Ovary (tissue), 9 donors: ENCODE data around the gene IRF2BPL. TPM values are rescaled to one million over a fixed set of nuclear protein-coding genes. Genes with fewer than 3 reads are reported as not detected.

Experiments
- DNase-seq, 5 donors: peaks; one replicate each; pipeline ENCODE4 v3.0.0-alpha.2; 2019 to 2020
- H3K27ac ChIP-seq, 2 donors: fragments of 200-600 bp; one replicate each; pipeline versions ENCODE4 v1.5.1 to v1.8.0; 2019 to 2022
- H3K27me3 ChIP-seq: fragments of 200-600 bp; one replicate; pipeline ENCODE4 v1.8.0; 2022
- H3K36me3 ChIP-seq: fragments of 200-600 bp; sonication (generic); one replicate; pipeline ENCODE4 v1.5.1; 2019
- H3K4me1 ChIP-seq: one replicate; pipeline ENCODE4 v1.8.1; 2013; ENCODE audit warnings: mild to moderate bottlenecking, moderate library complexity; ENCODE audit not compliant: insufficient read depth
- H3K4me3 ChIP-seq: fragments of 200-600 bp; sonication (generic); one replicate; pipeline ENCODE4 v1.5.1; 2017
- H3K9me3 ChIP-seq, 2 donors: fragments of 200-600 bp in 1 of 2; sonication (generic) in 1 of 2; one replicate each; pipeline versions ENCODE4 v1.5.1 to v1.8.1; 2013 to 2019; ENCODE audit warnings: mild to moderate bottlenecking in 1 of 2, moderate library complexity in 1 of 2
- EP300 ChIP-seq: sonication (generic); formaldehyde crosslinking; IDR thresholded peaks from one replicate; pipeline ENCODE4 v1.6.1; 2017; ENCODE audit warnings: antibody characterized with exemption
- POLR2A ChIP-seq: fragments of 450-650 bp; IDR thresholded peaks from one replicate; pipeline ENCODE4 v1.6.1; 2017; ENCODE audit warnings: antibody characterized with exemption, mild to moderate bottlenecking, moderate library complexity
- WGBS, 3 donors: extraction: QIAGEN DNeasy Blood & Tissue Kit in 1 of 3; methylation state at CpG; one replicate each; pipeline versions ENCODE4 v1.1.5 to v1.1.7; 2013 to 2017; 5-methylcytosine and 5-hydroxymethylcytosine counted together
- intact Hi-C, 4 donors: fragments of 100-400 bp; cut with DNase I; formaldehyde crosslinking; loops; one replicate each; pipeline versions ENCODE4 v1.11.0 to v1.15.1; 2022 to 2023
- polyA plus RNA-seq, 2 donors: library from polyadenylated mRNA; stranded (reverse); fragments of 200-250 nt in 1 of 2; fragments of 350-450 nt in 1 of 2; fragmentation: Illumina TruSeq in 1 of 2; extraction: RNeasy Lipid Tissue Mini Kit (QIAGEN cat#74804) in 1 of 2; gene quantifications; one replicate each; pipeline ENCODE4 v1.2.3, GENCODE V29; 2013 to 2014
- total RNA-seq, 7 donors: library from RNA; depleted of rRNA in 2 of 7; stranded (reverse); fragments of >200 nt in 2 of 7; fragmentation: NEBNext Ultra II Directional in 3 of 7; extraction: Animal tissue kit (Norgen Biotek cat#: 25700) in 3 of 7; gene quantifications; one replicate each; pipeline versions ENCODE4 v1.1.0 to v1.2.4, GENCODE V29; 2016 to 2023
- TF ChIP-seq, protein P1 (sequence below), 3 donors: fragments of 450-650 bp in 2 of 3; fragments of 200-600 bp in 1 of 3; IDR thresholded peaks; one replicate each; pipeline versions ENCODE4 v1.5.1 to v1.8.0; 2016 to 2022; ENCODE audit warnings: antibody characterized with exemption in 3 of 3, mild to moderate bottlenecking in 1 of 3
- donor health status: DM: no; HTN: no; CAD: no; lungs with moderate emphysema.
- donor health status: DM: no; HTN: no; CAD: no.
- donor health status: Bipolar disorder and iron deficiency.
- donor health status: DM: yes; HTN: yes; CAD: no.
- donor health status: DM: no; HTN: no; CAD: no.
- donor health status: DM: yes; HTN: yes; CAD: no.

Gene IRF2BPL
- total and polyA plus RNA-seq, 9 donors = 14.1 to 126 (median 78.1) TPM

GRCh38 chr14:77007183-77007974, 21.1 kb downstream of the IRF2BPL start:
- no peaks in the 10 kb centered on the region for H3K36me3 ChIP-seq
- intact Hi-C loops = no loop called here
- TF ChIP-seq, protein P1, sequence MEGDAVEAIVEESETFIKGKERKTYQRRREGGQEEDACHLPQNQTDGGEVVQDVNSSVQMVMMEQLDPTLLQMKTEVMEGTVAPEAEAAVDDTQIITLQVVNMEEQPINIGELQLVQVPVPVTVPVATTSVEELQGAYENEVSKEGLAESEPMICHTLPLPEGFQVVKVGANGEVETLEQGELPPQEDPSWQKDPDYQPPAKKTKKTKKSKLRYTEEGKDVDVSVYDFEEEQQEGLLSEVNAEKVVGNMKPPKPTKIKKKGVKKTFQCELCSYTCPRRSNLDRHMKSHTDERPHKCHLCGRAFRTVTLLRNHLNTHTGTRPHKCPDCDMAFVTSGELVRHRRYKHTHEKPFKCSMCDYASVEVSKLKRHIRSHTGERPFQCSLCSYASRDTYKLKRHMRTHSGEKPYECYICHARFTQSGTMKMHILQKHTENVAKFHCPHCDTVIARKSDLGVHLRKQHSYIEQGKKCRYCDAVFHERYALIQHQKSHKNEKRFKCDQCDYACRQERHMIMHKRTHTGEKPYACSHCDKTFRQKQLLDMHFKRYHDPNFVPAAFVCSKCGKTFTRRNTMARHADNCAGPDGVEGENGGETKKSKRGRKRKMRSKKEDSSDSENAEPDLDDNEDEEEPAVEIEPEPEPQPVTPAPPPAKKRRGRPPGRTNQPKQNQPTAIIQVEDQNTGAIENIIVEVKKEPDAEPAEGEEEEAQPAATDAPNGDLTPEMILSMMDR (IDR thresholded peaks at IDR 0.05) = no peak
- TF ChIP-seq POLR2A (no peak), EP300 (no peak)
- H3K4me3 ChIP-seq = no peak overlapping the region
- no peaks in the 10 kb centered on the region for H3K9me3 ChIP-seq
- 73 to 78% (median 73%) methylated on average over 18 of the region's 18 CpGs for WGBS, 3 donors
- no peak overlapping the region for H3K27ac ChIP-seq
- no peaks in the 10 kb centered on the region for H3K27me3 ChIP-seq
- DNase-seq = no peak
- H3K4me1 ChIP-seq = peaks cover 8% of the 10 kb centered on the region

DNA sequence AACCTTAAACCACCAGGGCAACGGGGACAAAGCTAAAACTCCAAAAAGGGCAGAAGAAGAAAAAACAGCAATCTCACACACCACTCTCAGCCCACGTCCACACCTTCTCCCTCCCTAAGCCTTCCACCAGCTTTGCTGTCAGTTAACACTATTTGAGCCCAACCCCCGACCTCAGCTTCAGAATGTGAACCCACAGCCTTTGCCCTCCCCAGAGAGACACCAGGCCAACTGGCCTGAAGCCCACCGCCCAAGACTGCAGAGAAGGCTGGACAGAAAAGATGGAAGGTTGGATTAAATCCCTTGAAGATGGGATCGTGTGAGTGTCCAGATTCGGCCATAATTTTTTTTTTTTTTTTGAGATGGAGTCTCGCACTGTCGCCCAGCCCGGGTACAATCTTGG, 22.4 kb downstream of the IRF2BPL start:
- H3K36me3 ChIP-seq = no peaks in the 10 kb centered on the region
- WGBS, 3 donors = 62 to 82% (median 74%) methylated on average over 9 of the region's 9 CpGs
- H3K27me3 ChIP-seq = no peaks in the 10 kb centered on the region
- no peaks in the 10 kb centered on the region for H3K9me3 ChIP-seq
- peaks cover 8% of the 10 kb centered on the region for H3K4me1 ChIP-seq
- H3K4me3 ChIP-seq = no peak overlapping the region
- intact Hi-C loops = no loop called here
- TF ChIP-seq POLR2A = no peak
- TF ChIP-seq EP300 = no peak
- TF ChIP-seq, protein P1 (IDR thresholded peaks at IDR 0.05) = no peak
- no peak for DNase-seq
- no peak overlapping the region for H3K27ac ChIP-seq

DNA sequence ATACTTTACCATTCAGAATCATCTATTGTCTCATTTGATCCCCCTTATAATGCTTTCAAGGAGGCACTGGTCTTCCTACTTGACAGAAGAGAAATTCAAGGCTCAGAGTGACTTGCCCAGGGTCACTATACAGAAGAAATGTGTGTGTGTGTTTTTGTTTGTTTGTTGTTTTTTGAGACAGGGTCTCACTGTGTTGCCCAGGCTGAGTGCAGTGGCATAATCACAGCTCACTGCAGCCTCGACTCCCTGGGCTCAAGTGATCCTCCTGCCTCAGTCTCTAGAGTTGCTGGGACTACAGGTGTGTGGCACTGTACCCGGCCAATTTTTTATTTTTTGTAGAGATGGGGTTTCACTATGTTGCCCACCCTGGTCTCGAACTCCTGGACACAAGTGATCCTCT, 22.9 kb downstream of the IRF2BPL start:
- H3K27ac ChIP-seq = no peak overlapping the region
- DNase-seq = no peak
- no peak for TF ChIP-seq EP300
- TF ChIP-seq, protein P1 (IDR thresholded peaks at IDR 0.05) = no peak
- TF ChIP-seq POLR2A = no peak
- intact Hi-C loops = no loop called here
- no peaks in the 10 kb centered on the region for H3K9me3 ChIP-seq
- no peaks in the 10 kb centered on the region for H3K36me3 ChIP-seq
- no peaks in the 10 kb centered on the region for H3K27me3 ChIP-seq
- WGBS, 3 donors = 90 to 91% (median 91%) methylated on average over 3 of the region's 3 CpGs
- no peak overlapping the region for H3K4me3 ChIP-seq
- H3K4me1 ChIP-seq = peaks cover 8% of the 10 kb centered on the region

DNA sequence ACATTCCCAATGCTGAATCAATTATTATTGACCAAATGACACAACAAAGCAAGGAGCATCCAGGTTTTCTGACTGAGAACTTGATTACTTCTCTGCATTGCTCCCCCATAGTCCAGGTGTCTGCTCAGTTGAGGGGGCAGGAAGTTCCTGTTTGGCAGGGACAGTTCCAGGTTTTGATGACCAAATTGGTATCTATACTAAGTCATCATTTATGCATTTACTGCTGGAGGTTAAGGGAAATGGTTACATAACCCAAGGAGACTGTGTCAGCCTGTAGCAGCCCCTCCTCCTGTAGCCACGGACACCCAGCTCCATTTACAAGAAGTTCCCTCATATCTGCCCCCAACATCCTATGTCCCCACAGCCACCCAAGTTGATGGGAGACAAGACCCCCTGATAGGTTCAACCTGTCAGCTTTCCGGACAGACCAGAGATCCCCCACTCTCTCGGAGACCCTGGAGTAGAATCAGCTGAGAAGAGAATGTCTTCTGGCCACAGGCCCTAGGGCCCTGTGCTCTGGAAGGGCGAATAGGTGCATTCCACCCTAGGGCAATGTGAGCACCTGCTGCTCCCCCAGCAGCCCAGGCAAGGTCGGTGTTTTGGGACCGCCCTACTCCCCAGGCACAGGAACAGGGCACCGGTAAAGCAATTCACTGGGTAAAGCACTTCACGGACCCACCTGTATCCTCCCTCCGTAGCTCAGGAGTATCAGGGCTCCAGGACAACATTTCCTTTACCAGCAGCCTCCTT, 23.6 kb downstream of the IRF2BPL start:
- Histone ChIP-seq H3K4me3 (no peak overlapping the region), H3K4me1 (peaks cover 8% of the 10 kb centered on the region), H3K27me3 (no peaks in the 10 kb centered on the region), H3K36me3 (no peaks in the 10 kb centered on the region), H3K9me3 (no peaks in the 10 kb centered on the region), H3K27ac (no peak overlapping the region)
- WGBS, 3 donors = 81 to 84% (median 82%) methylated on average over 9 of the region's 9 CpGs
- intact Hi-C loops = no loop called here
- no peak for DNase-seq
- TF ChIP-seq POLR2A = no peak
- TF ChIP-seq, protein P1 (IDR thresholded peaks at IDR 0.05) = no peak
- TF ChIP-seq EP300 = no peak
